IPS-18c (cell line): ENCODE data around the gene TRIM26.
"Not testable (repeated sequence)": the region's sequence is repeated elsewhere in the genome, so short reads cannot be mapped to it uniquely, and the experiment has no call there.

ENCODE experiments used
- H3K4me3 ChIP-seq: 2 replicates; pipeline ENCODE4 v1.7.0; 2013; ENCODE audit warnings: low read depth, mild to moderate bottlenecking, low read length, moderate library complexity; ENCODE audit not compliant: insufficient read depth
- H3K9me3 ChIP-seq: one replicate; pipeline ENCODE4 v1.6.1; 2013; ENCODE audit warnings: mild to moderate bottlenecking, low read length, moderate library complexity; ENCODE audit not compliant: control insufficient read depth, insufficient read depth

The TRIM26 gene

GRCh38 chr6:30149234-30149633 lies 64.0 kb downstream of the TRIM26 start:
- no peak overlapping the region for H3K4me3 ChIP-seq
- no peaks in the 10 kb centered on the region for H3K9me3 ChIP-seq

- Histone ChIP-seq H3K4me3 (no peak overlapping the region), H3K9me3 (no peaks in the 10 kb centered on the region)
Measured at GRCh38 chr6:30147096-30147495, 66.1 kb downstream of the TRIM26 start.

GRCh38 chr6:30145818-30146217 lies 67.4 kb downstream of the TRIM26 start:
- Histone ChIP-seq H3K4me3 (no peak overlapping the region), H3K9me3 (no peaks in the 10 kb centered on the region)

GRCh38 chr6:30144811-30145210 lies 68.4 kb downstream of the TRIM26 start:
- Histone ChIP-seq H3K4me3 (no peak overlapping the region), H3K9me3 (no peaks in the 10 kb centered on the region)

GRCh38 chr6:30143780-30144179 lies 69.4 kb downstream of the TRIM26 start:
- Histone ChIP-seq H3K4me3 (no peak overlapping the region), H3K9me3 (no peaks in the 10 kb centered on the region)

- H3K9me3 ChIP-seq: no peaks in the 10 kb centered on the region
- H3K4me3 ChIP-seq: no peak overlapping the region
Measured at GRCh38 chr6:30142665-30143064, 70.5 kb downstream of the TRIM26 start.

GRCh38 chr6:30140240-30140639 lies 73.0 kb downstream of the TRIM26 start:
- not testable (repeated sequence) for H3K9me3 ChIP-seq

GRCh38 chr6:30136570-30137286 lies 76.5 kb downstream of the TRIM26 start:
- no peak overlapping the region for H3K4me3 ChIP-seq
- H3K9me3 ChIP-seq: no peaks in the 10 kb centered on the region

More at GRCh38 chr6:30140240-30140639, 73.0 kb downstream of the TRIM26 start:
- not testable (repeated sequence) for H3K4me3 ChIP-seq

GRCh38 chr6:30135757-30136156 lies 77.4 kb downstream of the TRIM26 start, which contains the start of gene TRIM40:
TRIM40 (plus strand) TSS chr6:30136140; CDS start chr6:30137037, 897 bp downstream.
- no peaks in the 10 kb centered on the region for H3K9me3 ChIP-seq
- no peak within 1 kb of the TSS for H3K4me3 ChIP-seq

GRCh38 chr6:30135147-30135546 lies 78.1 kb downstream of the TRIM26 start:
- Histone ChIP-seq H3K4me3 (no peak overlapping the region), H3K9me3 (no peaks in the 10 kb centered on the region)
